SU-DHL-6 (cell line): ENCODE data around the gene ST8SIA5.

Source experiments
- H2AFZ ChIP-seq: fragments of 200-600 bp; sonication (generic); 2 replicates; pipeline ENCODE4 v1.6.1; 2014; ENCODE audit warnings: low read depth, mild to moderate bottlenecking, moderate library complexity, mixed read lengths, antibody characterized with exemption, low read length; ENCODE audit not compliant: severe bottlenecking
- H3F3A ChIP-seq: fragments of 200-600 bp; shearing (Covaris generic); 2 replicates; pipeline ENCODE4 v1.6.0; 2016; ENCODE audit warnings: antibody characterized with exemption, mild to moderate bottlenecking; ENCODE audit not compliant: insufficient read depth
- H3K27ac ChIP-seq: fragments of 200-600 bp; sonication (generic); 2 replicates; pipeline ENCODE4 v1.5.1; 2016; ENCODE audit warnings: low read depth, mild to moderate bottlenecking, low read length, moderate library complexity, mixed read lengths
- H3K27me3 ChIP-seq: fragments of 200-600 bp; sonication (generic), shearing (Covaris generic); 2 replicates; pipeline ENCODE4 v1.6.0; 2014; ENCODE audit warnings: mild to moderate bottlenecking, low read length
- H3K36me3 ChIP-seq: fragments of 200-600 bp; sonication (generic); 2 replicates; pipeline ENCODE4 v1.6.1; 2014; ENCODE audit warnings: mild to moderate bottlenecking, low read length, mixed read lengths
- H3K4me2 ChIP-seq: fragments of 300-600, 200-600 bp; shearing (Covaris generic), sonication (generic); 2 replicates; pipeline ENCODE4 v1.6.0; 2014; ENCODE audit warnings: low read length, low read depth, mild to moderate bottlenecking; ENCODE audit not compliant: poor library complexity, severe bottlenecking
- H3K4me3 ChIP-seq: fragments of 200-600 bp; sonication (generic); 2 replicates; pipeline ENCODE4 v1.5.1; 2014; ENCODE audit warnings: antibody characterized with exemption, low read length, mild to moderate bottlenecking, mixed read lengths; ENCODE audit not compliant: insufficient read depth, poor library complexity, severe bottlenecking
- H3K79me2 ChIP-seq: fragments of 200-600 bp; sonication (generic); 2 replicates; pipeline ENCODE4 v1.6.1; 2014; ENCODE audit warnings: mild to moderate bottlenecking, low read length, moderate library complexity; ENCODE audit not compliant: insufficient read depth
- H3K9ac ChIP-seq: fragments of 200-600 bp; sonication (generic); 2 replicates; pipeline ENCODE4 v1.7.0; 2014; ENCODE audit warnings: mild to moderate bottlenecking, low read length
- H3K9me2 ChIP-seq: fragments of 200-600 bp; sonication (generic); replicated peaks from 2 replicates; pipeline ENCODE4 v1.6.1; 2014; ENCODE audit warnings: low read length; ENCODE audit not compliant: insufficient read depth
- H3K9me3 ChIP-seq: fragments of 200-600 bp; sonication (generic); 2 replicates; pipeline ENCODE4 v1.6.1; 2014; ENCODE audit warnings: low read length, mixed read lengths; ENCODE audit not compliant: insufficient read depth
- H4K20me1 ChIP-seq: fragments of 200-600 bp; sonication (generic); 2 replicates; pipeline ENCODE4 v1.6.1; 2014; ENCODE audit warnings: low read depth, mild to moderate bottlenecking, antibody characterized with exemption, low read length, moderate library complexity, mixed read lengths
- CTCF ChIP-seq: fragments of 200-600 bp; sonication (generic); IDR thresholded peaks from one replicate; pipeline ENCODE4 v1.5.1; 2017; ENCODE audit warnings: antibody characterized with exemption, mild to moderate bottlenecking, low read length, moderate library complexity; ENCODE audit not compliant: insufficient read depth, poor library complexity, severe bottlenecking
- EZH2phosphoT487 ChIP-seq: fragments of 200-600 bp; sonication (generic), shearing (Covaris generic); conservative IDR thresholded peaks from 2 replicates; pipeline ENCODE4 v1.6.1; 2018; ENCODE audit warnings: mild to moderate bottlenecking, antibody characterized with exemption, low read length, moderate library complexity, mixed read lengths

The ST8SIA5 gene

GRCh38 chr18:46621111-46621766 is 135.6 kb downstream of the ST8SIA5 start:
- Histone ChIP-seq H3K36me3 (no peaks in the 10 kb centered on the region), H3K27me3 (no peaks in the 10 kb centered on the region), H3F3A (no peaks in the 10 kb centered on the region), H3K79me2 (no peaks in the 10 kb centered on the region), H3K9me3 (no peaks in the 10 kb centered on the region), H2AFZ (no peak overlapping the region), H3K4me2 (no peak overlapping the region), H4K20me1 (no peaks in the 10 kb centered on the region), H3K4me3 (no peak overlapping the region), H3K9ac (no peak overlapping the region), H3K27ac (no peak overlapping the region), H3K9me2 (no peaks in the 10 kb centered on the region)
- TF ChIP-seq EZH2phosphoT487: no peak
- TF ChIP-seq CTCF: no peak

- no peaks in the 10 kb centered on the region for H4K20me1 ChIP-seq
- H3K36me3 ChIP-seq: no peaks in the 10 kb centered on the region
- H2AFZ ChIP-seq: no peak overlapping the region
- no peaks in the 10 kb centered on the region for H3K79me2 ChIP-seq
- no peak overlapping the region for H3K4me3 ChIP-seq
- H3K4me2 ChIP-seq: no peak overlapping the region
- no peak overlapping the region for H3K9ac ChIP-seq
- no peak overlapping the region for H3K27ac ChIP-seq
- H3F3A ChIP-seq: no peaks in the 10 kb centered on the region
- no peak for TF ChIP-seq EZH2phosphoT487
- no peak for TF ChIP-seq CTCF
- no peaks in the 10 kb centered on the region for H3K9me3 ChIP-seq
- no peaks in the 10 kb centered on the region for H3K27me3 ChIP-seq
- no peaks in the 10 kb centered on the region for H3K9me2 ChIP-seq
Measured at GRCh38 chr18:46619559-46619958, 137.3 kb downstream of the ST8SIA5 start.
